SKM-1 treated with dmso at 0.1 percent for 144 hours (cell line): Measurements from ENCODE around the gene AP2M1.

Experiments used
- DNase-seq: peaks from one replicate; lab custom pipeline; 2025; ENCODE audit not compliant: unreplicated experiment; lab: John Stamatoyannopoulos, UW

Gene AP2M1

GRCh38 chr3:184223946-184224345 lies 49.3 kb downstream of the AP2M1 start:
- DNase-seq, result no peak

DNA sequence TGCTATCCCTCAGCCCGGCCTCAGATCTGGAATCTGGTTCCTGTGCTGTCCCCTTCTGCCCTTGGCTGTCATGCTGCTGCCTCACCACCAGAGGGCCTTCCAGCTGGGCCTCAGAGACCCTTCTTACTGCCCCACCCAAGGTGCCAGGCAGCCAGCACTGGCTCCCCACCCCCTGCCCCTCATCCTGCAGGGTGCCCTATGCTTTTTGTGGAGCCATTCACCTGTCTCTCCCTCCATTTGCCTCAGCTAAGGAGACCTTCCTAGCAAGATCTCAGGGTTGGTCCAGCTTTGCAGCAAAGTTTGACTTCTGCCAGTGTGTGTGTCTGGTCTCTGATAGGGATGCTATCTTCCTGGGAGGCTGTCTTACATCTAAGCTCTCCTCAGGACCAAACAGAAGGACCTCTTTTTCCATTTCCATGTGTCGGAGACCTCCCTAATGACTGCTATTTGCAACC lies 52.9 kb downstream of the AP2M1 start:
- DNase-seq, result peak; percentile 8

- no peak for DNase-seq
Measured at GRCh38 chr3:184228376-184229137, 53.9 kb downstream of the AP2M1 start.

DNA sequence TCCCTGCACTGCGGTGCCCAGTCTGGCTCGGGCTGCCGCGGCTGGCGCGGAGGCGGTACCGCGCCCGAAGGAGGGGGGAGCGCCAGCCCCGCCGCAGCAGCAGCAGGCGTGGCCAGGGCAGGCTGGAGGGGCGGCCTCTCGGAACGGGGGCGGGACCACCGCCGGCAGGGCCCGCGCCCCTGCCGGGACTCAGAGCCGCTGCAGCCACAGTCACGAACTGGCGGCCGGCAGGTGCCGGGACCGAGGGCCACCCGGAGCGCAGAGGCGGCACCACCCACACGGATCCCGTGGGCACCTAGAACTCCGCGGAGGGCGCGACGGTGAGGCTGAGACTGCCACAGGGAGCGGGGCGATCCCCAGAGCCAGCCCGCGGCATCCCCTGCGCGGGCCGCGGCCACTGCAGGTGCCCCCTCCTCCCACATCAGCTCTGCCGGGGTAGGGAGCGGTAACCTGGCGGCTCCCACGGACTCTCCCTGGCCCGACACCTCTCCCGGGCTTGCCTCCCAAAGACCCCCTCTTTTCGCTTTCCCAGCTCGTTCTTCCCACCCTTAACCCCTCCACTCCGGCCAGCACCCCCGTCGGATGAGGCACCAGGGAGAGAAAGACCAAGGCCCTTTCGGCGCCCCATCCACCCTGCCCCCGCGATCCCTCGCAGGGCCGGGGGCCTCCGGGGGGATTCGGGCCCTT lies 54.9 kb downstream of the AP2M1 start, which contains the start of gene VWA5B2:
TSS of gene VWA5B2 (plus strand) at position 192 of the 687 bp plus-strand sequence. CDS start 944 bp downstream, outside the sequence.
- DNase-seq, result no peak

- no peak for DNase-seq
Measured at GRCh38 chr3:184230081-184230602, 55.5 kb downstream of the AP2M1 start.

DNA sequence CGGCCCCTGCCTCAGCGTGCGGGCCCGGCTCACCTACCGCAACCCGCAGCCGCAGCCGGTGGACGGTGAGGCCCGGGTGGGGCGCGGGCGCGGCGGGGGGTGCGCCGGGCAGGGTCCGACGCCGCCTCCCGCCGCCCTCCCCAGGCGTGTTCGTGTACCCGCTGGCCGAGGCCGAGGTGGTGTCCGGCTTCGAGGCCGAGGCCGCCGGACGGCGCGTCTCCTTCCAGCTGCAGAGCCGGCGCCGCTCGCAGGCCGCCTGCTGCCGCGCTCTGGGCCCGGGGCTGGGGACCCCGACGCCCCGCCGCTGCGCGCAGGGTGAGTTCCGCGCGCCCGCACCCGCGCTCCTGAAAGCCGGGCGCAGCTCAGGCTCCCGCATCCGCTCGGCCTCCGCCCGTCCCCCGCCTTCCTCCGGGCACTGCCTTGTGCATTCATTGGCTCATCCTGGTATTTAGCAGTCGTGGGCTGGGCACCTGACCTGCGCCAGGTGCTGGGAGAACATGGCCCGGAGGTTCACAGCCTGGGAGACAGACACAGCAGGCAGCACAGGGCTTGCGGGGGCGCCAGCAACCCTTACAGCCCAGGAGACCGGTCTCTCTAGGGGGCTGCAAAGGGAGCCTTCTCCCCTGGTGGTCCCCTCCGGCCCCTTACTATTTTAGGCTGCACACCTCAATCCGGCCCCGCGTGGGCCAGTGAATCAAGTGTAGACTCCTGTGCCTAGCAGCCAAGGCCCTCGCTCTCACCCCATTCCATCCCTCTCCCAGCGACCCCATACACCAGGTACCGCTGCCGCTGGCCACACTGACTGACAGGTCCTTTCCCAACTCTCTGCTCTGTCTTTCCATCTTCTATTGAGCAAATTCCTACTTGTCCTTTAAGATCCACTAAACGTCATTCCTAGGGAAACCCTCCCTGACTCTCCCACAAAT lies 56.2 kb downstream of the AP2M1 start:
- DNase-seq, result no peak

DNA sequence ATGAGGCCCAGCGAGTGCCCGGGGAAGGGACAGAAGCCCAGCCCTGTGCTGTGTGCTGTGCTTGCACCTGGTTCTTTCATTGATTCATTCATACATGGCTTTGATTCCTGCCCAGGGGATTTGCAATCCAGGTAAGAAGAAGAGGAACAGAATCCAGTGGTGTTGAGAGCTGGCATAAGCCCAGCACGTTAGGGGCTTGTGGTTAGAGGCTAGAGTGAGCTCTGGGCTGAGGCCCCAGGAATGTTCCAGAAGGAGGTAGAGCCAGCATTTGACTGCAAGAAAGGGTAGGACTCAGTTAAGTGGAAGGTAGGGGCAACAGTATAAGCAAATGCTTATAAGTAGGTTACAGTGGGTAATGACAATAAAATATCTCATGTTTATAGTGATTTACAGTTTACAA lies 57.0 kb downstream of the AP2M1 start:
- DNase-seq, result no peak

- no peak for DNase-seq
Measured at GRCh38 chr3:184233127-184233843, 58.6 kb downstream of the AP2M1 start.
